CD4-positive, alpha-beta T cell (primary cell): Measurements from ENCODE around the gene USP50. TPM values are rescaled to one million over a fixed set of nuclear protein-coding genes. Genes with fewer than 3 reads are reported as not detected.
A peak's percentile ranks its signal among the peaks of the same experiment; 100 is the strongest.

Experiments used
- ATAC-seq: fragments of 200-7000 bp; cut with Tn5 transposase; one replicate; pipeline ENCODE4 v1.10.0; 2022; ENCODE audit warnings: mild to moderate bottlenecking; ENCODE audit not compliant: poor library complexity
- CTCF ChIA-PET: fragments of 350-600 bp; sonication (Branson Sonifier 250); formaldehyde crosslinking; loops from one replicate; lab custom pipeline; 2021; ENCODE audit warnings: antibody characterized with exemption, inconsistent platforms; lab: Charles Lee
- POLR2A ChIA-PET: fragments of 350-600 bp; sonication (Branson Sonifier 250); formaldehyde crosslinking; loops from one replicate; lab custom pipeline; 2021; ENCODE audit warnings: antibody characterized with exemption, inconsistent platforms; lab: Charles Lee
- DNase-seq, 14 experiments: peaks; one replicate each; pipeline ENCODE4 v3.0.0-alpha.2; 2013 to 2020; ENCODE audit warnings: mixed read lengths in 2 of 14
- H3K27ac ChIP-seq, 2 donors: one replicate each; pipeline versions ENCODE4 v1.5.1 to v1.7.0; 2013; ENCODE audit warnings: low read length in 2 of 2, low read depth in 1 of 2, mild to moderate bottlenecking in 1 of 2
- H3K27me3 ChIP-seq, 2 experiments: 1 replicate in 1 of 2; 2 replicates in 1 of 2; pipeline versions ENCODE4 v1.6.1 to v1.7.0; 2013; ENCODE audit warnings: low read length in 2 of 2, control low read depth in 1 of 2, mild to moderate bottlenecking in 1 of 2, moderate library complexity in 1 of 2; ENCODE audit not compliant: insufficient read depth in 2 of 2, control insufficient read depth in 1 of 2
- H3K36me3 ChIP-seq: one replicate; pipeline ENCODE4 v1.6.1; 2013; ENCODE audit warnings: low read length, control low read depth; ENCODE audit not compliant: insufficient read depth
- H3K4me1 ChIP-seq: one replicate; pipeline ENCODE4 v1.6.1; 2013; ENCODE audit warnings: low read length, control low read depth; ENCODE audit not compliant: insufficient read depth
- H3K4me3 ChIP-seq: one replicate; pipeline ENCODE4 v1.5.1; 2013; ENCODE audit warnings: mild to moderate bottlenecking, low read length, moderate library complexity
- H3K9me3 ChIP-seq, 2 experiments: 1 replicate in 1 of 2; 2 replicates in 1 of 2; pipeline versions ENCODE4 v1.6.1 to v1.7.0; 2013; ENCODE audit warnings: low read length in 2 of 2, mild to moderate bottlenecking in 2 of 2, control low read depth in 1 of 2, moderate library complexity in 1 of 2; ENCODE audit not compliant: control insufficient read depth in 1 of 2, insufficient read depth in 1 of 2
- H3K27ac Mint-ChIP-seq: one replicate; pipeline ENCODE4 v1.8.0; 2020; ENCODE audit warnings: mixed read lengths
- H3K27me3 Mint-ChIP-seq: one replicate; pipeline ENCODE4 v1.8.0; 2021; ENCODE audit warnings: mixed read lengths
- H3K36me3 Mint-ChIP-seq: one replicate; pipeline ENCODE4 v1.8.0; 2021; ENCODE audit warnings: low read depth, mixed read lengths
- H3K4me1 Mint-ChIP-seq: one replicate; pipeline ENCODE4 v1.8.0; 2021; ENCODE audit warnings: low read depth, mixed read lengths
- H3K4me3 Mint-ChIP-seq: one replicate; pipeline ENCODE4 v1.8.0; 2020; ENCODE audit warnings: mild to moderate bottlenecking, mixed read lengths
- H3K9me3 Mint-ChIP-seq: one replicate; pipeline ENCODE4 v1.8.0; 2020; ENCODE audit warnings: mixed read lengths
- CTCF ChIP-seq: fragments of 200-600 bp; IDR thresholded peaks from one replicate; pipeline ENCODE4 v1.8.0; 2022; ENCODE audit warnings: antibody characterized with exemption, mild to moderate bottlenecking
- intact Hi-C, 2 experiments: fragments of 100-400 bp; cut with DNase I in 1 of 2; cut with micrococcal nuclease in 1 of 2; formaldehyde crosslinking; loops; one replicate each; pipeline versions ENCODE4 v1.15.1 to v1.9.0; 2023 to 2025; cut with DNase I, micrococcal nuclease
- total RNA-seq, 174 experiments: library from RNA in 2 of 174; stranded (reverse) in 2 of 174; gene quantifications; one replicate each; pipeline ENCODE4 v1.2.3 and lab custom pipeline; 2021 to 2026

Gene USP50
- total RNA-seq, 2 experiments from 2014 or later: 0.41 TPM; not detected in 1

GRCh38 chr15:50485389-50485788, 61.1 kb downstream of the USP50 start:
- no peak overlapping the region for H3K27ac Mint-ChIP-seq
- Histone ChIP-seq H3K4me1 (no peaks in the 10 kb centered on the region), H3K27me3 (no peaks in the 10 kb centered on the region), H3K36me3 (peaks cover 54% of the 10 kb centered on the region), H3K27ac (no peak overlapping the region), H3K9me3 (no peaks in the 10 kb centered on the region), H3K4me3 (no peak overlapping the region)
- H3K4me1 Mint-ChIP-seq: no peaks in the 10 kb centered on the region
- DNase-seq (no peak), ATAC-seq (no peak)
- POLR2A ChIA-PET: no interaction called here
- no peak overlapping the region for H3K4me3 Mint-ChIP-seq
- no peaks in the 10 kb centered on the region for H3K27me3 Mint-ChIP-seq
- intact Hi-C loops: no loop called here
- H3K9me3 Mint-ChIP-seq: no peaks in the 10 kb centered on the region
- CTCF ChIA-PET: interaction anchor here (0.7 kb wide), 1 partner anchor 20 kb away, joined by 3 read pairs; no protein-coding TSS in a partner anchor
- TF ChIP-seq CTCF: no peak
- peaks cover 89% of the 10 kb centered on the region for H3K36me3 Mint-ChIP-seq

DNA sequence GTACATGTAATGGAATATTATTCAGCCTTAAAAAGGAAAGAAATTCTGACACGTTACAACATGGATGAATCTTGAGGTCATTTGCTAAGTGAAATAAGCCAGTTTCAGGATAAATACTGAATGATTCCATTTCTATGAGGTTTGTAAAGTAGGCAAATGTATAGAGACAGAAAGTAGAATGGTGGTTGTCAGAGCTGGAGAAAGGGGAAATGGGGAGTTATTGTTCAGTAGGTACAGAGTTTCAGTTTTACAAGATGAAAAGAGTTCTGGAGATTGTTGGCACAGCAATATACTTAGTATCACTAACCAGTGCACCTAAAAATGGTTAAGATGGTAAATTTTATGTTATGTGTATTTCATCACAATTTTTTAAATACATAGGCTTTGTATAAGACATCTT, 61.7 kb downstream of the USP50 start:
- Mint-ChIP-seq H3K36me3 (peaks cover 89% of the 10 kb centered on the region), H3K27ac (peak overlapping the region; percentile 8), H3K27me3 (no peaks in the 10 kb centered on the region), H3K4me3 (no peak overlapping the region), H3K9me3 (no peaks in the 10 kb centered on the region), H3K4me1 (no peaks in the 10 kb centered on the region)
- DNase-seq: no peak
- no peak for TF ChIP-seq CTCF
- Histone ChIP-seq H3K36me3 (peaks cover 52% of the 10 kb centered on the region), H3K27ac (no peak overlapping the region), H3K4me1 (no peaks in the 10 kb centered on the region), H3K27me3 (no peaks in the 10 kb centered on the region), H3K9me3 (no peaks in the 10 kb centered on the region), H3K4me3 (no peak overlapping the region)
- ATAC-seq: no peak
- CTCF ChIA-PET: interaction anchor here (0.7 kb wide), 1 partner anchor 20 kb away, joined by 3 read pairs; no protein-coding TSS in a partner anchor
- POLR2A ChIA-PET: no interaction called here
- intact Hi-C loops: no loop called here

GRCh38 chr15:50476143-50476542, 70.3 kb downstream of the USP50 start:
- H3K4me3 Mint-ChIP-seq: no peak overlapping the region
- Histone ChIP-seq H3K27ac (no peak overlapping the region), H3K9me3 (no peaks in the 10 kb centered on the region), H3K4me3 (no peak overlapping the region), H3K27me3 (no peaks in the 10 kb centered on the region), H3K4me1 (no peaks in the 10 kb centered on the region), H3K36me3 (peaks cover 71% of the 10 kb centered on the region)
- H3K36me3 Mint-ChIP-seq: peaks cover 78% of the 10 kb centered on the region
- intact Hi-C loops: no loop called here
- H3K27ac Mint-ChIP-seq: no peak overlapping the region
- H3K4me1 Mint-ChIP-seq: no peaks in the 10 kb centered on the region
- no peak for ATAC-seq
- ChIA-PET POLR2A (no interaction called here), CTCF (no interaction called here)
- DNase-seq: no peak
- no peaks in the 10 kb centered on the region for H3K9me3 Mint-ChIP-seq
- H3K27me3 Mint-ChIP-seq: no peaks in the 10 kb centered on the region
- TF ChIP-seq CTCF: no peak
